Testis (tissue), 2 donors: ENCODE measurements around the gene LASP1NB.

Source experiments
- CTCF ChIP-seq, 3 experiments: fragments of 450-650 bp in 2 of 3; fragments of 200-600 bp in 1 of 3; sonication (generic) in 1 of 3; IDR thresholded peaks; one replicate each; pipeline ENCODE4 v1.5.1; 2016 to 2019; ENCODE audit warnings: antibody characterized with exemption in 3 of 3, mild to moderate bottlenecking in 2 of 3, moderate library complexity in 1 of 3
- POLR2A ChIP-seq: fragments of 450-650 bp; IDR thresholded peaks from one replicate; pipeline ENCODE4 v1.6.1; 2017; ENCODE audit warnings: antibody characterized with exemption, mild to moderate bottlenecking, moderate library complexity

- no peak for TF ChIP-seq CTCF (IDR thresholded peaks at IDR 0.05)
- TF ChIP-seq POLR2A: no peak
Measured at GRCh38 chr17:38898812-38899348, 26.5 kb upstream of the LASP1NB start.
